ENCODE measurements around the gene SHTN1. TPM values are rescaled to one million over a fixed set of nuclear protein-coding genes. Genes with fewer than 3 reads are reported as not detected.

Gene SHTN1
- total RNA-seq, 4 donors from 2014 or later = 8.1 to 36.7 (median 20.0) TPM

GRCh38 chr10:116864436-116864835, 140.6 kb downstream of the SHTN1 start:
- no peak for TF ChIP-seq CTCF (IDR thresholded peaks at IDR 0.05; ENCODE audit: low read depth)

GRCh38 chr10:116861796-116862195, 143.2 kb downstream of the SHTN1 start:
- TF ChIP-seq CTCF (IDR thresholded peaks at IDR 0.05; ENCODE audit: low read depth) = no peak

GRCh38 chr10:116857156-116857555, 147.8 kb downstream of the SHTN1 start:
- no peak for TF ChIP-seq CTCF (IDR thresholded peaks at IDR 0.05; ENCODE audit: low read depth)

DNA sequence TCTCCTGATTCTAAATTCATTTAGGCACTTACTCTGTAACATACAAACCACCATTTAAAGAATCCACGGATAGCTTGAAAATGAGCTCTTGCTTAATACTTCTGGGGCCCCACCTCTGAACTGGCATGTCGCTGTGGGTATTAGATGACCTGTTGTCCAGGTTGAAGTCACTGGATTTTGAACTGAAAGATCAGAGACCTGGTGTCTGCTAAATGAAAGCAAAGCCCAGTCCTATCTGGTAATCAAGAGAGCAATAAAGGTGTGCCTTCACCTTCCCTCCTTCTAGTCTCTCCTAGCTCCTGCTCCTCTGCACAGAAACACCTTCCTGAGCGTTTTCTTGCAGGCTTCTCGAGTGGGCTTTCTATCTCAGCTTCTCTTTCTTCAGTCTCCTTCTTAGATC, 151.3 kb downstream of the SHTN1 start:
- TF ChIP-seq CTCF (IDR thresholded peaks at IDR 0.05; ENCODE audit: low read depth) = no peak

GRCh38 chr10:116853287-116853686, 151.7 kb downstream of the SHTN1 start:
- TF ChIP-seq CTCF (IDR thresholded peaks at IDR 0.05; ENCODE audit: low read depth) = no peak

DNA sequence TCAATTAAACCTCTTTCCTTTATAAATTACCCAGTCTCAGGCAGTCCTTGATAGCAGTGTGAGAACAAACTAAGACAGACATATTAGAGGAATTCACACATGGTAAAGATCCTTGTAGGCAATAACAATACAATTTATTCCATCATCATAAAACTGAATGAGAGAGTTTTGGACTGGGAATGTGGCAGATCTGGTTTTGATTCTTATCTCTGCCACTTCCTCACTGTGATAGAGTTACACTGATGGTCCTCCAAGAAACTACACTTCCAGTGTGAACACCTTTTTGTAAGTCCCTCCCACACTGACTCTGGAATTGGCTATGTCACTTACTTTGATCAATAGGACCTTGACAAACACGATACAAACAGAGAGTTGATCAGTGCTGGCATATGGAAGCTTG, 152.7 kb downstream of the SHTN1 start:
- no peak for TF ChIP-seq CTCF (IDR thresholded peaks at IDR 0.05; ENCODE audit: low read depth)

DNA sequence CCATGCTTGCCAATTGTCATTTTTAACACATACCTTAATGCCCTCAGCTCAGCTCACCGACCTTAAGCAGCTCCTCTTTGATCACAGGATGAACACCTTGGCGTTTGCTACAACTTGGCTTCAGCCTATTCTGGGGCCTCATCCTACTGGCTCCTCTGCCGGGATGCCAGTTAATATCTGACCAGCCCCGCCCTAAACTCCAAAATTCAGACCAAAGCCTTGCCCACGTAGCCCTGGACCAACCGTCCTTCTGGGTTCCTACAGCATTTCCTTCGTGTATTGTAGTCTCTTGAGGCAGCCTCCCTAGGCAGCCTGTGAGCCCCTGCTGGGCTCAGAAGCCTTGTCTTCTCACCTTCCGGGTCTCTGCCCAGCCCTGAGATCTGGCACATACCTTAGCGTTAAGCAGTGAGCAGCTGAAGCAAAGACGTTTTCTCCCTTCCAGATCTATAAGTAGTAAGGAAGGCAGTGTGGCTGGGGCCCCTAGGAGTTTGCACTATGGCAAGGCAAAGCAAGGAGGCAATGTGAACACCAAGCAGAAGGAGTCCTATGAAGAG, 154.9 kb downstream of the SHTN1 start:
- TF ChIP-seq CTCF (IDR thresholded peaks at IDR 0.05; ENCODE audit: low read depth) = no peak

All from subcutaneous adipose tissue (tissue), 4 donors.